GM12878 (cell line): Measurements from ENCODE around the gene MFSD12.

Experiments
- EP300 ChIP-seq, 2 experiments: fragments of 150-350 bp in 1 of 2; IDR thresholded peaks; 2 replicates each; pipeline ENCODE4 v1.6.1; 2011 to 2012; ENCODE audit warnings: low read depth in 2 of 2, low read length in 2 of 2, borderline replicate concordance in 1 of 2, improper control_type of control experiment in 1 of 2, inconsistent platforms in 1 of 2; ENCODE audit not compliant: control insufficient read depth in 1 of 2
- MYC ChIP-seq: IDR thresholded peaks from 2 replicates; pipeline ENCODE4 v1.6.1; 2011; ENCODE audit warnings: mild to moderate bottlenecking, low read length, moderate library complexity, inconsistent platforms; ENCODE audit not compliant: insufficient read depth, insufficient replicate concordance, insufficient read length, severe bottlenecking
- POLR2AphosphoS5 ChIP-seq: IDR thresholded peaks from 2 replicates; pipeline ENCODE4 v1.6.1; 2011; ENCODE audit warnings: mild to moderate bottlenecking, low read length, inconsistent platforms
- RCOR1 ChIP-seq: conservative IDR thresholded peaks from 2 replicates; pipeline ENCODE4 v1.6.1; 2012; ENCODE audit warnings: low read depth, low read length, improper control_type of control experiment
- REST ChIP-seq: IDR thresholded peaks from 2 replicates; pipeline ENCODE4 v1.6.1; 2012; ENCODE audit warnings: mild to moderate bottlenecking, low read depth, low read length
- SMAD1 ChIP-seq: fragments of 450-650 bp; IDR thresholded peaks from 2 replicates; pipeline ENCODE4 v1.6.1; 2018; ENCODE audit warnings: mild to moderate bottlenecking, low read depth; ENCODE audit not compliant: partially characterized antibody
- SP1 ChIP-seq: IDR thresholded peaks from one replicate; pipeline ENCODE4 v1.6.1; 2011; ENCODE audit warnings: low read depth, low read length
- SREBF1 ChIP-seq: IDR thresholded peaks from 2 replicates; pipeline ENCODE4 v1.6.1; 2012; ENCODE audit warnings: mild to moderate bottlenecking, low read length
- TCF12 ChIP-seq: IDR thresholded peaks from 2 replicates; pipeline ENCODE4 v1.6.1; 2011; ENCODE audit warnings: low read depth, mild to moderate bottlenecking, low read length
- TF ChIP-seq, protein P1 (sequence below), 3 experiments: IDR thresholded peaks in 2 of 3; conservative IDR thresholded peaks in 1 of 3; 2 replicates each; pipeline ENCODE4 v1.5.1; 2011; ENCODE audit warnings: low read depth in 3 of 3, low read length in 3 of 3, mild to moderate bottlenecking in 3 of 3, control low read depth in 2 of 3, moderate library complexity in 2 of 3, inconsistent platforms in 1 of 3, mixed read lengths in 1 of 3; ENCODE audit not compliant: control insufficient read depth in 2 of 3, insufficient read depth in 1 of 3; ENCODE audit errors: extremely low read depth in 1 of 3
- TF ChIP-seq, protein P2 (sequence below): fragments of 450-650 bp; formaldehyde crosslinking; IDR thresholded peaks from 2 replicates; pipeline ENCODE4 v1.5.0; 2022; ENCODE audit warnings: mild to moderate bottlenecking, missing genetic modification characterization
- TF ChIP-seq, protein P3 (sequence below): fragments of 450-650 bp; IDR thresholded peaks from 2 replicates; pipeline ENCODE4 v1.6.1; 2014; ENCODE audit warnings: mild to moderate bottlenecking
- TF ChIP-seq, protein P4 (sequence below): fragments of 450-650 bp; IDR thresholded peaks from 2 replicates; pipeline ENCODE4 v1.6.1; 2017; ENCODE audit warnings: mild to moderate bottlenecking

GRCh38 chr19:3513229-3514140 is 43.9 kb downstream of the MFSD12 start:
- TF ChIP-seq, protein P1, sequence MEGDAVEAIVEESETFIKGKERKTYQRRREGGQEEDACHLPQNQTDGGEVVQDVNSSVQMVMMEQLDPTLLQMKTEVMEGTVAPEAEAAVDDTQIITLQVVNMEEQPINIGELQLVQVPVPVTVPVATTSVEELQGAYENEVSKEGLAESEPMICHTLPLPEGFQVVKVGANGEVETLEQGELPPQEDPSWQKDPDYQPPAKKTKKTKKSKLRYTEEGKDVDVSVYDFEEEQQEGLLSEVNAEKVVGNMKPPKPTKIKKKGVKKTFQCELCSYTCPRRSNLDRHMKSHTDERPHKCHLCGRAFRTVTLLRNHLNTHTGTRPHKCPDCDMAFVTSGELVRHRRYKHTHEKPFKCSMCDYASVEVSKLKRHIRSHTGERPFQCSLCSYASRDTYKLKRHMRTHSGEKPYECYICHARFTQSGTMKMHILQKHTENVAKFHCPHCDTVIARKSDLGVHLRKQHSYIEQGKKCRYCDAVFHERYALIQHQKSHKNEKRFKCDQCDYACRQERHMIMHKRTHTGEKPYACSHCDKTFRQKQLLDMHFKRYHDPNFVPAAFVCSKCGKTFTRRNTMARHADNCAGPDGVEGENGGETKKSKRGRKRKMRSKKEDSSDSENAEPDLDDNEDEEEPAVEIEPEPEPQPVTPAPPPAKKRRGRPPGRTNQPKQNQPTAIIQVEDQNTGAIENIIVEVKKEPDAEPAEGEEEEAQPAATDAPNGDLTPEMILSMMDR (IDR thresholded peaks at IDR 0.05 in 2 of 3, conservative IDR thresholded peaks at IDR 0.05 in 1 of 3; ENCODE audit: control insufficient read depth in 2 of 3, extremely low read depth in 1 of 3, insufficient read depth in 1 of 3, low read depth in 3 of 3, low read length in 3 of 3): no peak
- no peak for TF ChIP-seq SP1
- TF ChIP-seq, protein P2, sequence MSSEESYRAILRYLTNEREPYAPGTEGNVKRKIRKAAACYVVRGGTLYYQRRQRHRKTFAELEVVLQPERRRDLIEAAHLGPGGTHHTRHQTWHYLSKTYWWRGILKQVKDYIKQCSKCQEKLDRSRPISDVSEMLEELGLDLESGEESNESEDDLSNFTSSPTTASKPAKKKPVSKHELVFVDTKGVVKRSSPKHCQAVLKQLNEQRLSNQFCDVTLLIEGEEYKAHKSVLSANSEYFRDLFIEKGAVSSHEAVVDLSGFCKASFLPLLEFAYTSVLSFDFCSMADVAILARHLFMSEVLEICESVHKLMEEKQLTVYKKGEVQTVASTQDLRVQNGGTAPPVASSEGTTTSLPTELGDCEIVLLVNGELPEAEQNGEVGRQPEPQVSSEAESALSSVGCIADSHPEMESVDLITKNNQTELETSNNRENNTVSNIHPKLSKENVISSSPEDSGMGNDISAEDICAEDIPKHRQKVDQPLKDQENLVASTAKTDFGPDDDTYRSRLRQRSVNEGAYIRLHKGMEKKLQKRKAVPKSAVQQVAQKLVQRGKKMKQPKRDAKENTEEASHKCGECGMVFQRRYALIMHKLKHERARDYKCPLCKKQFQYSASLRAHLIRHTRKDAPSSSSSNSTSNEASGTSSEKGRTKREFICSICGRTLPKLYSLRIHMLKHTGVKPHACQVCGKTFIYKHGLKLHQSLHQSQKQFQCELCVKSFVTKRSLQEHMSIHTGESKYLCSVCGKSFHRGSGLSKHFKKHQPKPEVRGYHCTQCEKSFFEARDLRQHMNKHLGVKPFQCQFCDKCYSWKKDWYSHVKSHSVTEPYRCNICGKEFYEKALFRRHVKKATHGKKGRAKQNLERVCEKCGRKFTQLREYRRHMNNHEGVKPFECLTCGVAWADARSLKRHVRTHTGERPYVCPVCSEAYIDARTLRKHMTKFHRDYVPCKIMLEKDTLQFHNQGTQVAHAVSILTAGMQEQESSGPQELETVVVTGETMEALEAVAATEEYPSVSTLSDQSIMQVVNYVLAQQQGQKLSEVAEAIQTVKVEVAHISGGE: no peak
- TF ChIP-seq, protein P3, sequence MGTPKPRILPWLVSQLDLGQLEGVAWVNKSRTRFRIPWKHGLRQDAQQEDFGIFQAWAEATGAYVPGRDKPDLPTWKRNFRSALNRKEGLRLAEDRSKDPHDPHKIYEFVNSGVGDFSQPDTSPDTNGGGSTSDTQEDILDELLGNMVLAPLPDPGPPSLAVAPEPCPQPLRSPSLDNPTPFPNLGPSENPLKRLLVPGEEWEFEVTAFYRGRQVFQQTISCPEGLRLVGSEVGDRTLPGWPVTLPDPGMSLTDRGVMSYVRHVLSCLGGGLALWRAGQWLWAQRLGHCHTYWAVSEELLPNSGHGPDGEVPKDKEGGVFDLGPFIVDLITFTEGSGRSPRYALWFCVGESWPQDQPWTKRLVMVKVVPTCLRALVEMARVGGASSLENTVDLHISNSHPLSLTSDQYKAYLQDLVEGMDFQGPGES: no peak
- no peak for TF ChIP-seq TCF12
- TF ChIP-seq REST: no peak
- TF ChIP-seq SREBF1: no peak
- TF ChIP-seq, protein P4, sequence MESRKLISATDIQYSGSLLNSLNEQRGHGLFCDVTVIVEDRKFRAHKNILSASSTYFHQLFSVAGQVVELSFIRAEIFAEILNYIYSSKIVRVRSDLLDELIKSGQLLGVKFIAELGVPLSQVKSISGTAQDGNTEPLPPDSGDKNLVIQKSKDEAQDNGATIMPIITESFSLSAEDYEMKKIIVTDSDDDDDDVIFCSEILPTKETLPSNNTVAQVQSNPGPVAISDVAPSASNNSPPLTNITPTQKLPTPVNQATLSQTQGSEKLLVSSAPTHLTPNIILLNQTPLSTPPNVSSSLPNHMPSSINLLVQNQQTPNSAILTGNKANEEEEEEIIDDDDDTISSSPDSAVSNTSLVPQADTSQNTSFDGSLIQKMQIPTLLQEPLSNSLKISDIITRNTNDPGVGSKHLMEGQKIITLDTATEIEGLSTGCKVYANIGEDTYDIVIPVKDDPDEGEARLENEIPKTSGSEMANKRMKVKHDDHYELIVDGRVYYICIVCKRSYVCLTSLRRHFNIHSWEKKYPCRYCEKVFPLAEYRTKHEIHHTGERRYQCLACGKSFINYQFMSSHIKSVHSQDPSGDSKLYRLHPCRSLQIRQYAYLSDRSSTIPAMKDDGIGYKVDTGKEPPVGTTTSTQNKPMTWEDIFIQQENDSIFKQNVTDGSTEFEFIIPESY: no peak
- TF ChIP-seq RCOR1: no peak
- TF ChIP-seq EP300 (IDR thresholded peaks at IDR 0.05; ENCODE audit: borderline replicate concordance in 1 of 2, control insufficient read depth in 1 of 2, low read depth in 2 of 2, low read length in 2 of 2): no peak
- no peak; the same call in 1 of the 2 replicates for TF ChIP-seq POLR2AphosphoS5
- no peak for TF ChIP-seq SMAD1
- TF ChIP-seq MYC: no peak
